Karpas-422 (cell line): ENCODE data around the gene ARGLU1. TPM values are rescaled to one million over a fixed set of nuclear protein-coding genes. Genes with fewer than 3 reads are reported as not detected.
A peak's percentile ranks its signal among the peaks of the same experiment; 100 is the strongest.

Source experiments
- DNase-seq: peaks from one replicate; pipeline ENCODE4 v3.0.0-alpha.2; 2015
- H2AFZ ChIP-seq: fragments of 200-600 bp; sonication (generic); 2 replicates; pipeline ENCODE4 v1.6.1; 2014; ENCODE audit warnings: antibody characterized with exemption, low read length, mixed read lengths
- H3K27ac ChIP-seq: fragments of 200-600 bp; sonication (generic); 2 replicates; pipeline ENCODE4 v1.5.1; 2014; ENCODE audit warnings: mild to moderate bottlenecking, low read length, moderate library complexity
- H3K27me3 ChIP-seq: fragments of 200-600 bp; sonication (generic); 2 replicates; pipeline ENCODE4 v1.6.1; 2014; ENCODE audit warnings: low read length, mixed read lengths
- H3K36me3 ChIP-seq: fragments of 200-600 bp; sonication (generic); 2 replicates; pipeline ENCODE4 v1.6.1; 2014; ENCODE audit warnings: low read length, mixed read lengths; ENCODE audit not compliant: insufficient read depth
- H3K4me1 ChIP-seq: fragments of 200-600 bp; sonication (generic); 2 replicates; pipeline ENCODE4 v1.6.1; 2014; ENCODE audit warnings: mild to moderate bottlenecking, low read length, mixed read lengths
- H3K4me2 ChIP-seq: fragments of 200-600 bp; sonication (generic); 2 replicates; pipeline ENCODE4 v1.6.1; 2014; ENCODE audit warnings: low read length, low read depth, mild to moderate bottlenecking; ENCODE audit not compliant: poor library complexity, severe bottlenecking
- H3K4me3 ChIP-seq: fragments of 200-600 bp; sonication (generic); 2 replicates; pipeline ENCODE4 v1.5.1; 2014; ENCODE audit warnings: mild to moderate bottlenecking, antibody characterized with exemption, low read length, mixed read lengths
- H3K79me2 ChIP-seq: fragments of 200-600 bp; sonication (generic); 2 replicates; pipeline ENCODE4 v1.6.1; 2014; ENCODE audit warnings: mild to moderate bottlenecking, low read length, mixed read lengths
- H3K9ac ChIP-seq: fragments of 200-600 bp; sonication (generic); 2 replicates; pipeline ENCODE4 v1.6.0; 2014; ENCODE audit warnings: low read length
- H3K9me2 ChIP-seq: fragments of 200-600 bp; sonication (generic), shearing (Covaris generic); replicated peaks from 2 replicates; pipeline ENCODE4 v1.6.0; 2014; ENCODE audit warnings: mild to moderate bottlenecking, low read length, moderate library complexity; ENCODE audit not compliant: insufficient read depth
- H3K9me3 ChIP-seq: fragments of 300-700, 200-600 bp; sonication (generic); 2 replicates; pipeline ENCODE4 v1.6.1; 2014; ENCODE audit warnings: low read length, mixed read lengths
- H4K20me1 ChIP-seq: fragments of 200-600 bp; sonication (generic); 2 replicates; pipeline ENCODE4 v1.6.1; 2014; ENCODE audit warnings: mild to moderate bottlenecking, antibody characterized with exemption, low read length, low read depth; ENCODE audit not compliant: insufficient read depth
- total RNA-seq: library from RNA; depleted of rRNA; stranded (reverse); fragments of >200 nt; shearing (Covaris generic); gene quantifications from 2 replicates; pipeline ENCODE4 v1.2.3, GENCODE V29; 2014; ENCODE audit warnings: low replicate concordance

The ARGLU1 gene
- total RNA-seq, 1 experiment from 2014 or later: 147 TPM

- Histone ChIP-seq H3K27me3 (no peaks in the 10 kb centered on the region), H2AFZ (no peak overlapping the region), H3K4me3 (no peak overlapping the region), H3K9ac (no peak overlapping the region), H3K4me2 (no peak overlapping the region), H3K4me1 (peaks cover 74% of the 10 kb centered on the region), H3K36me3 (peaks cover 30% of the 10 kb centered on the region), H3K27ac (no peak overlapping the region), H4K20me1 (peaks cover 93% of the 10 kb centered on the region), H3K9me2 (no peaks in the 10 kb centered on the region), H3K79me2 (peaks cover 99% of the 10 kb centered on the region), H3K9me3 (no peaks in the 10 kb centered on the region)
- DNase-seq: no peak
These were observed 5.6 kb downstream of the ARGLU1 start for GRCh38 chr13:106562301-106562700.

GRCh38 chr13:106561551-106562170 is 6.3 kb downstream of the ARGLU1 start:
- no peak overlapping the region for H3K27ac ChIP-seq
- peaks cover 98% of the 10 kb centered on the region for H3K79me2 ChIP-seq
- no peak overlapping the region for H2AFZ ChIP-seq
- no peaks in the 10 kb centered on the region for H3K9me2 ChIP-seq
- no peaks in the 10 kb centered on the region for H3K27me3 ChIP-seq
- peaks cover 36% of the 10 kb centered on the region for H3K36me3 ChIP-seq
- H3K9ac ChIP-seq: no peak overlapping the region
- no peaks in the 10 kb centered on the region for H3K9me3 ChIP-seq
- H3K4me1 ChIP-seq: peaks cover 74% of the 10 kb centered on the region
- DNase-seq: no peak
- no peak overlapping the region for H3K4me3 ChIP-seq
- H4K20me1 ChIP-seq: peaks cover 91% of the 10 kb centered on the region
- no peak overlapping the region for H3K4me2 ChIP-seq

- Histone ChIP-seq H3K9ac (no peak overlapping the region), H3K79me2 (peaks cover 98% of the 10 kb centered on the region), H3K36me3 (peaks cover 44% of the 10 kb centered on the region), H3K4me3 (no peak overlapping the region), H3K27ac (no peak overlapping the region), H2AFZ (no peak overlapping the region), H3K27me3 (no peaks in the 10 kb centered on the region), H3K9me2 (no peaks in the 10 kb centered on the region), H4K20me1 (peaks cover 91% of the 10 kb centered on the region), H3K4me2 (no peak overlapping the region), H3K9me3 (no peaks in the 10 kb centered on the region), H3K4me1 (peaks cover 69% of the 10 kb centered on the region)
- DNase-seq: no peak
These were observed 7.1 kb downstream of the ARGLU1 start for GRCh38 chr13:106560821-106561220.

- Histone ChIP-seq H3K36me3 (peaks cover 65% of the 10 kb centered on the region), H3K27ac (no peak overlapping the region), H2AFZ (no peak overlapping the region), H3K4me1 (peaks cover 46% of the 10 kb centered on the region), H3K27me3 (no peaks in the 10 kb centered on the region), H3K79me2 (peaks cover 98% of the 10 kb centered on the region), H3K9ac (no peak overlapping the region), H3K4me3 (no peak overlapping the region), H3K9me2 (no peaks in the 10 kb centered on the region), H4K20me1 (peaks cover 85% of the 10 kb centered on the region), H3K4me2 (no peak overlapping the region), H3K9me3 (no peaks in the 10 kb centered on the region)
- DNase-seq: no peak
These were observed 9.4 kb downstream of the ARGLU1 start for GRCh38 chr13:106558527-106558926.

GRCh38 chr13:106555631-106556328 is 12.2 kb downstream of the ARGLU1 start:
- Histone ChIP-seq H3K4me1 (peaks cover 23% of the 10 kb centered on the region), H3K4me2 (no peak overlapping the region), H3K9me3 (no peaks in the 10 kb centered on the region), H3K79me2 (peaks cover 99% of the 10 kb centered on the region), H3K27me3 (no peaks in the 10 kb centered on the region), H4K20me1 (peaks cover 86% of the 10 kb centered on the region), H3K9me2 (no peaks in the 10 kb centered on the region), H3K27ac (no peak overlapping the region), H3K4me3 (no peak overlapping the region), H2AFZ (no peak overlapping the region), H3K36me3 (peaks cover 91% of the 10 kb centered on the region), H3K9ac (no peak overlapping the region)
- DNase-seq: peak; percentile 5

- H3K4me1 ChIP-seq: no peaks in the 10 kb centered on the region
- H3K27me3 ChIP-seq: no peaks in the 10 kb centered on the region
- peaks cover 97% of the 10 kb centered on the region for H3K79me2 ChIP-seq
- H3K4me2 ChIP-seq: no peak overlapping the region
- no peak overlapping the region for H3K9ac ChIP-seq
- no peaks in the 10 kb centered on the region for H3K9me2 ChIP-seq
- DNase-seq: no peak
- no peak overlapping the region for H3K27ac ChIP-seq
- H3K4me3 ChIP-seq: no peak overlapping the region
- peaks cover 65% of the 10 kb centered on the region for H3K36me3 ChIP-seq
- no peak overlapping the region for H2AFZ ChIP-seq
- peaks cover 80% of the 10 kb centered on the region for H4K20me1 ChIP-seq
- H3K9me3 ChIP-seq: no peaks in the 10 kb centered on the region
These were observed 16.2 kb downstream of the ARGLU1 start for GRCh38 chr13:106551751-106552150.

- no peaks in the 10 kb centered on the region for H3K4me1 ChIP-seq
- H3K9me3 ChIP-seq: no peaks in the 10 kb centered on the region
- H2AFZ ChIP-seq: no peak overlapping the region
- no peak overlapping the region for H3K4me3 ChIP-seq
- DNase-seq: no peak
- H3K27ac ChIP-seq: no peak overlapping the region
- H3K9me2 ChIP-seq: no peaks in the 10 kb centered on the region
- H3K4me2 ChIP-seq: no peak overlapping the region
- peaks cover 62% of the 10 kb centered on the region for H3K36me3 ChIP-seq
- H3K79me2 ChIP-seq: peaks cover 97% of the 10 kb centered on the region
- peaks cover 79% of the 10 kb centered on the region for H4K20me1 ChIP-seq
- H3K27me3 ChIP-seq: no peaks in the 10 kb centered on the region
- no peak overlapping the region for H3K9ac ChIP-seq
These were observed 16.6 kb downstream of the ARGLU1 start for GRCh38 chr13:106551350-106551749.

GRCh38 chr13:106550570-106551135 is 17.3 kb downstream of the ARGLU1 start:
- Histone ChIP-seq H4K20me1 (peaks cover 78% of the 10 kb centered on the region), H3K4me2 (no peak overlapping the region), H3K36me3 (peaks cover 62% of the 10 kb centered on the region), H3K9ac (no peak overlapping the region), H3K9me2 (no peaks in the 10 kb centered on the region), H3K79me2 (peaks cover 97% of the 10 kb centered on the region), H2AFZ (no peak overlapping the region), H3K4me1 (no peaks in the 10 kb centered on the region), H3K9me3 (no peaks in the 10 kb centered on the region), H3K4me3 (no peak overlapping the region), H3K27ac (no peak overlapping the region), H3K27me3 (no peaks in the 10 kb centered on the region)
- no peak for DNase-seq
